H1 (cell line): ENCODE measurements around the gene DNMT3L. TPM values are rescaled to one million over a fixed set of nuclear protein-coding genes. Genes with fewer than 3 reads are reported as not detected.

Experiments used
- CTCF ChIA-PET: fragments of 300-600 bp; sonication (Branson Sonifier 250); formaldehyde crosslinking; loops from one replicate; lab custom pipeline; 2021; ENCODE audit not compliant: partially characterized antibody; lab: Charles Lee
- POLR2A ChIA-PET: fragments of 300-600 bp; sonication (Branson Sonifier 250); formaldehyde crosslinking; loops from one replicate; lab custom pipeline; 2021; ENCODE audit warnings: inconsistent platforms; ENCODE audit not compliant: partially characterized antibody; lab: Charles Lee
- DNase-seq, 2 experiments: peaks; one replicate each; pipeline versions ENCODE4 v3.0.0 to v3.0.0-alpha.2; 2010 to 2022; ENCODE audit warnings: low spot score in 2 of 2, low read depth in 1 of 2, mixed read lengths in 1 of 2
- FAIRE-seq: peaks from 2 replicates; lab custom pipeline; 2011; peaks lifted over from hg19 to GRCh38; lab: Jason Lieb, UNC
- H2AFZ ChIP-seq: 2 replicates; pipeline ENCODE4 v1.8.1; 2012; ENCODE audit warnings: low read length, inconsistent platforms
- H2AK5ac ChIP-seq: 2 replicates; pipeline ENCODE4 v1.6.1; 2013; ENCODE audit warnings: low read depth, low read length
- H2BK120ac ChIP-seq: replicated peaks from 2 replicates; pipeline ENCODE3; 2013; ENCODE audit warnings: low read depth, low read length, inconsistent platforms
- H2BK12ac ChIP-seq: 2 replicates; pipeline ENCODE4 v1.6.1; 2013; ENCODE audit warnings: low read depth, low read length
- H2BK15ac ChIP-seq: 2 replicates; pipeline ENCODE4 v1.6.1; 2013; ENCODE audit warnings: low read length
- H2BK20ac ChIP-seq: 2 replicates; pipeline ENCODE4 v1.6.1; 2013; ENCODE audit warnings: low read length
- H2BK5ac ChIP-seq: 2 replicates; pipeline ENCODE4 v1.6.1; 2013; ENCODE audit warnings: low read depth, low read length
- H3K14ac ChIP-seq: 2 replicates; pipeline ENCODE4 v1.6.1; 2013; ENCODE audit warnings: inconsistent platforms; ENCODE audit not compliant: insufficient read length
- H3K18ac ChIP-seq: 2 replicates; pipeline ENCODE4 v1.6.1; 2013; ENCODE audit warnings: low read length; ENCODE audit errors: extremely low read depth
- H3K23ac ChIP-seq: 2 replicates; pipeline ENCODE4 v1.6.1; 2013; ENCODE audit warnings: inconsistent platforms; ENCODE audit not compliant: insufficient read length
- H3K23me2 ChIP-seq: 2 replicates; pipeline ENCODE4 v1.6.1; 2013; ENCODE audit warnings: low read depth, low read length
- H3K27ac ChIP-seq: 2 replicates; pipeline ENCODE4 v1.6.1; 2011; ENCODE audit warnings: low read depth, low read length, inconsistent platforms
- H3K27me3 ChIP-seq, 4 experiments: replicated peaks in 1 of 4; 1 replicate in 1 of 4; 2 replicates in 3 of 4; pipeline versions ENCODE4 v1.6.1 to v1.8.1; 2011 to 2013; ENCODE audit warnings: low read length in 3 of 4, mild to moderate bottlenecking in 3 of 4, inconsistent platforms in 2 of 4, mixed read lengths in 2 of 4, moderate library complexity in 1 of 4; ENCODE audit not compliant: control insufficient read depth in 3 of 4, insufficient read depth in 3 of 4; ENCODE audit errors: extremely low read depth in 1 of 4
- H3K36me3 ChIP-seq, 4 experiments: 2 replicates each; pipeline versions ENCODE4 v1.6.1 to v1.8.1; 2011 to 2013; ENCODE audit warnings: mild to moderate bottlenecking in 4 of 4, low read length in 3 of 4, moderate library complexity in 2 of 4, control low read depth in 1 of 4, inconsistent platforms in 1 of 4; ENCODE audit not compliant: insufficient read depth in 4 of 4, control insufficient read depth in 2 of 4
- H3K4ac ChIP-seq: replicated peaks from 2 replicates; pipeline ENCODE3; 2013; ENCODE audit warnings: low read length, low read depth, mixed read lengths, inconsistent platforms; ENCODE audit not compliant: insufficient read length
- H3K4me1 ChIP-seq, 4 experiments: replicated peaks in 1 of 4; 1 replicate in 1 of 4; 2 replicates in 3 of 4; pipeline versions ENCODE4 v1.6.1 to v1.8.1; 2011 to 2013; ENCODE audit warnings: low read length in 3 of 4, inconsistent platforms in 2 of 4, mixed read lengths in 1 of 4; ENCODE audit not compliant: insufficient read depth in 4 of 4, control insufficient read depth in 3 of 4
- H3K4me2 ChIP-seq, 2 experiments: 2 replicates each; pipeline versions ENCODE4 v1.6.1 to v1.8.1; 2011 to 2013; ENCODE audit warnings: low read depth in 2 of 2, low read length in 2 of 2, control low read depth in 1 of 2, inconsistent platforms in 1 of 2, mild to moderate bottlenecking in 1 of 2; ENCODE audit not compliant: insufficient read depth in 1 of 2
- H3K4me3 ChIP-seq, 4 experiments: fragments of 200-600, 300-600 bp in 1 of 4; sonication (generic), shearing (Covaris generic), sonication (Bioruptor Twin) in 1 of 4; 2 replicates each; pipeline versions ENCODE4 v1.5.1 to v1.8.1; 2011 to 2016; ENCODE audit warnings: low read length in 4 of 4, low read depth in 3 of 4, control low read depth in 2 of 4, inconsistent platforms in 2 of 4, mild to moderate bottlenecking in 2 of 4, mixed read lengths in 1 of 4, moderate library complexity in 1 of 4; ENCODE audit not compliant: insufficient read depth in 2 of 4; ENCODE audit errors: extremely low read depth in 1 of 4
- H3K56ac ChIP-seq: replicated peaks from 2 replicates; pipeline ENCODE3; 2013; ENCODE audit warnings: low read depth, mild to moderate bottlenecking, mixed read lengths, low read length, inconsistent platforms; ENCODE audit not compliant: insufficient read length
- H3K79me1 ChIP-seq: 2 replicates; pipeline ENCODE4 v1.6.1; 2013; ENCODE audit warnings: low read depth, low read length, control low read depth
- H3K79me2 ChIP-seq, 2 experiments: 2 replicates each; pipeline versions ENCODE4 v1.6.1 to v1.8.1; 2012 to 2013; ENCODE audit warnings: low read length in 2 of 2, mild to moderate bottlenecking in 2 of 2, inconsistent platforms in 1 of 2; ENCODE audit not compliant: insufficient read depth in 2 of 2, control insufficient read depth in 1 of 2
- H3K9ac ChIP-seq, 4 experiments: replicated peaks in 1 of 4; 1 replicate in 1 of 4; 2 replicates in 3 of 4; pipeline versions ENCODE4 v1.6.1 to v1.8.1; 2011 to 2013; ENCODE audit warnings: low read depth in 3 of 4, low read length in 3 of 4, control low read depth in 2 of 4, mild to moderate bottlenecking in 2 of 4, moderate library complexity in 2 of 4, inconsistent platforms in 1 of 4; ENCODE audit errors: extremely low read depth in 1 of 4
- H3K9me3 ChIP-seq, 2 experiments: 2 replicates each; pipeline versions ENCODE4 v1.6.1 to v1.8.1; 2012 to 2013; ENCODE audit warnings: mild to moderate bottlenecking in 2 of 2, moderate library complexity in 2 of 2, control low read depth in 1 of 2, inconsistent platforms in 1 of 2, low read depth in 1 of 2, low read length in 1 of 2, mixed read lengths in 1 of 2; ENCODE audit not compliant: insufficient read depth in 2 of 2
- H4K20me1 ChIP-seq, 2 experiments: replicated peaks in 1 of 2; 2 replicates each; pipeline versions ENCODE3 to v1.8.1; 2011 to 2013; ENCODE audit warnings: inconsistent platforms in 2 of 2, low read length in 2 of 2, mild to moderate bottlenecking in 1 of 2; ENCODE audit not compliant: insufficient read depth in 2 of 2, control insufficient read depth in 1 of 2
- H4K5ac ChIP-seq: 2 replicates; pipeline ENCODE4 v1.6.1; 2013; ENCODE audit warnings: low read length, low read depth, mixed read lengths, inconsistent platforms; ENCODE audit not compliant: insufficient read length
- H4K8ac ChIP-seq: 2 replicates; pipeline ENCODE4 v1.8.0; 2013; ENCODE audit warnings: mild to moderate bottlenecking, moderate library complexity, low read length, inconsistent platforms; ENCODE audit not compliant: insufficient read depth; ENCODE audit errors: extremely low read depth
- H4K91ac ChIP-seq: replicated peaks from 2 replicates; pipeline ENCODE3; 2013; ENCODE audit warnings: low read length, mixed read lengths, inconsistent platforms; ENCODE audit not compliant: insufficient read length
- CEBPB ChIP-seq: IDR thresholded peaks from 2 replicates; pipeline ENCODE4 v1.6.1; 2012; ENCODE audit warnings: low read depth, low read length
- FOSL1 ChIP-seq: IDR thresholded peaks from 2 replicates; pipeline ENCODE4 v1.6.1; 2011; ENCODE audit warnings: mild to moderate bottlenecking, low read depth, low read length, moderate library complexity; ENCODE audit not compliant: insufficient read depth
- POU5F1 ChIP-seq: IDR thresholded peaks from 2 replicates; pipeline ENCODE4 v1.6.1; 2011; ENCODE audit warnings: low read depth, mild to moderate bottlenecking, low read length, moderate library complexity
- RAD21 ChIP-seq, 2 experiments: IDR thresholded peaks in 1 of 2; conservative IDR thresholded peaks in 1 of 2; 2 replicates each; pipeline ENCODE4 v1.6.1; 2011; ENCODE audit warnings: low read depth in 2 of 2, low read length in 2 of 2, improper control_type of control experiment in 1 of 2, inconsistent platforms in 1 of 2, mild to moderate bottlenecking in 1 of 2, moderate library complexity in 1 of 2
- SAP30 ChIP-seq: fragments of 300-600 bp; sonication (generic); IDR thresholded peaks from 2 replicates; pipeline ENCODE4 v1.7.1; 2012; ENCODE audit warnings: low read length, moderate library complexity, mild to moderate bottlenecking, inconsistent platforms; ENCODE audit not compliant: insufficient read depth, insufficient replicate concordance
- WGBS, 2 experiments: shearing (Covaris generic) in 1 of 2; methylation state at CpG; one replicate each; pipeline versions ENCODE4 v1.1.6 to v1.1.7; 2013 to 2015; ENCODE audit warnings: low lambda C conversion rate in 2 of 2, mixed read lengths in 2 of 2, inconsistent platforms in 1 of 2, low coverage in 1 of 2, missing lambda C conversion rate in 1 of 2; ENCODE audit not compliant: insufficient replicate concordance in 2 of 2, insufficient coverage in 1 of 2, insufficient read length in 1 of 2; ENCODE audit errors: extremely low coverage in 1 of 2, missing lambda C conversion rate in 1 of 2; 5-methylcytosine and 5-hydroxymethylcytosine counted together
- long read RNA-seq, 2 experiments: library from RNA in 1 of 2; library from capped mRNA in 1 of 2; stranded (forward); transcript quantifications; one replicate each; pipeline ENCODE4 v2.0.0, GENCODE V29; 2021; ENCODE audit warnings: inconsistent platforms in 1 of 2
- polyA minus RNA-seq, 3 experiments: library from RNA; depleted of rRNA, polyadenylated mRNA; stranded (reverse); fragments of >200 nt; gene quantifications; 1 replicate in 2 of 3; 2 replicates in 1 of 3; pipeline ENCODE4 v1.2.3, GENCODE V29; 2011
- polyA plus RNA-seq, 7 experiments: library from polyadenylated mRNA; depleted of rRNA in 3 of 7; stranded (reverse) in 5 of 7; unstranded in 2 of 7; fragments of >200 nt in 5 of 7; fragments of 200-250 nt in 2 of 7; gene quantifications; 1 replicate in 5 of 7; 2 replicates in 1 of 7; 4 replicates in 1 of 7; pipeline versions ENCODE4 v1.2.1 to v1.2.3, GENCODE V29; 2011 to 2013; ENCODE audit warnings: missing spikeins in 2 of 7, mixed read lengths in 2 of 7
- total RNA-seq: library from RNA; stranded (reverse); fragmentation: NEBNext Ultra II Directional; extraction: Animal tissue kit (Norgen Biotek cat#: 25700); gene quantifications from 2 replicates; pipeline ENCODE4 v1.2.1, GENCODE V29; 2021

DNMT3L gene
- total RNA-seq (not detected in 2 replicates), polyA plus RNA-seq (2011; rRNA removed) (0.06 and 0.30 TPM in 2 replicates), polyA minus RNA-seq (2011; rRNA and poly(A)+ RNA removed) (0.28 TPM in 1 of 2 replicates, not detected in the other)
- 0.05 TPM for polyA plus RNA-seq (2011; cell fraction: cytosol; rRNA removed)
- polyA plus RNA-seq (2011; cell fraction: nucleus; rRNA removed), result 0.13 TPM
- not detected in 4 replicates for polyA plus RNA-seq (2012, experiment 1 of 2)
- polyA plus RNA-seq (2012, experiment 2 of 2), result not detected
- polyA plus RNA-seq (2013, experiment 1 of 2), result 0.12 TPM
- 0.09 TPM for polyA plus RNA-seq (2013, experiment 2 of 2)
- not detected for polyA minus RNA-seq (2011; cell fraction: cytosol; rRNA and poly(A)+ RNA removed)
- not detected for polyA minus RNA-seq (2011; cell fraction: nucleus; rRNA and poly(A)+ RNA removed)
- long read RNA-seq, experiment 1, result 0 reads
- long read RNA-seq, experiment 2, result 0 reads

- no peak for FAIRE-seq
Measured at GRCh38 chr21:44261675-44262295, at the start of gene DNMT3L. Gene DNMT3L, minus strand, starts transcription at chr21:44261897. Its CDS starts 638 bp downstream, at chr21:44261259.

More at GRCh38 chr21:44261675-44262295, at the start of gene DNMT3L:
- Histone ChIP-seq H3K9ac (no peak within 1 kb of the TSS), H2BK20ac (no peak within 1 kb of the TSS), H3K4me2 (no peak within 1 kb of the TSS), H3K79me2 (no peaks in the 10 kb centered on the region), H3K56ac (no peak within 1 kb of the TSS), H3K9me3 (no peaks in the 10 kb centered on the region), H2BK5ac (no peak within 1 kb of the TSS; the same call in 1 of the 2 replicates), H2AFZ (no peak within 1 kb of the TSS), H3K27me3 (no peaks in the 10 kb centered on the region), H2AK5ac (peak within 1 kb of the TSS; percentile 65; the same call in 1 of the 2 replicates), H3K27ac (no peak within 1 kb of the TSS), H3K4ac (no peak within 1 kb of the TSS), H3K14ac (no peak within 1 kb of the TSS), H3K79me1 (no peaks in the 10 kb centered on the region), H2BK15ac (peak within 1 kb of the TSS; percentile 98; the same call in 1 of the 2 replicates), H2BK120ac (no peak within 1 kb of the TSS), H3K23me2 (no peaks in the 10 kb centered on the region), H4K8ac (peak within 1 kb of the TSS; percentile 51; the same call in 1 of the 2 replicates), H4K91ac (peak within 1 kb of the TSS; percentile 73), H3K4me1 (peaks cover 0 to 7% (median 4%) of the 10 kb centered on the region in 4 experiments; a peak in 6 of 7 replicates), H4K20me1 (no peaks in the 10 kb centered on the region), H3K23ac (no peak within 1 kb of the TSS), H2BK12ac (peak within 1 kb of the TSS; percentile 43; the same call in 1 of the 2 replicates), H4K5ac (no peak within 1 kb of the TSS), H3K36me3 (no peaks in the 10 kb centered on the region), H3K4me3 (no peak within 1 kb of the TSS), H3K18ac (peak within 1 kb of the TSS; percentile 32; the same call in 1 of the 2 replicates)
- 94% methylated on average over 12 of the region's 19 CpGs; no CpG with 5 or more reads in 1 of the 2 experiments for WGBS, 2 experiments
- POLR2A ChIA-PET, result interaction anchor here (0.5 to 0.6 kb wide), 2 partner anchors 41 to 176 kb away, joined by 3 read pairs; no protein-coding TSS in a partner anchor
- no peak for DNase-seq
- CTCF ChIA-PET, result interaction anchor here (0.7 kb wide), 1 partner anchor 167 kb away, joined by 3 read pairs; no protein-coding TSS in a partner anchor
- TF ChIP-seq CEBPB (no peak), FOSL1 (no peak), SAP30 (no peak), POU5F1 (no peak), RAD21 (IDR thresholded peaks at IDR 0.05 in 1 of 2, conservative IDR thresholded peaks at IDR 0.05 in 1 of 2; ENCODE audit: low read depth in 2 of 2, low read length in 2 of 2) (no peak)
- TF ChIP-seq, all 59 proteins: peak for 0
